Keratinocyte (primary cell): ENCODE measurements around the gene CBX8.

Experiments used
- EZH2 ChIP-seq: IDR thresholded peaks from one replicate; pipeline ENCODE4 v1.6.1; 2012; ENCODE audit warnings: inconsistent platforms, mild to moderate bottlenecking, low read length, moderate library complexity
- TF ChIP-seq, protein P1 (sequence below), 3 experiments: IDR thresholded peaks in 1 of 3; conservative IDR thresholded peaks in 1 of 3; optimal IDR thresholded peaks in 1 of 3; 2 replicates in 2 of 3; 3 replicates in 1 of 3; pipeline versions ENCODE3 to v1.5.1; 2011; ENCODE audit warnings: low read length in 3 of 3, mild to moderate bottlenecking in 3 of 3, moderate library complexity in 2 of 3, control low read depth in 1 of 3, inconsistent platforms in 1 of 3; ENCODE audit not compliant: insufficient read depth in 2 of 3; ENCODE audit errors: extremely low read depth in 1 of 3

DNA sequence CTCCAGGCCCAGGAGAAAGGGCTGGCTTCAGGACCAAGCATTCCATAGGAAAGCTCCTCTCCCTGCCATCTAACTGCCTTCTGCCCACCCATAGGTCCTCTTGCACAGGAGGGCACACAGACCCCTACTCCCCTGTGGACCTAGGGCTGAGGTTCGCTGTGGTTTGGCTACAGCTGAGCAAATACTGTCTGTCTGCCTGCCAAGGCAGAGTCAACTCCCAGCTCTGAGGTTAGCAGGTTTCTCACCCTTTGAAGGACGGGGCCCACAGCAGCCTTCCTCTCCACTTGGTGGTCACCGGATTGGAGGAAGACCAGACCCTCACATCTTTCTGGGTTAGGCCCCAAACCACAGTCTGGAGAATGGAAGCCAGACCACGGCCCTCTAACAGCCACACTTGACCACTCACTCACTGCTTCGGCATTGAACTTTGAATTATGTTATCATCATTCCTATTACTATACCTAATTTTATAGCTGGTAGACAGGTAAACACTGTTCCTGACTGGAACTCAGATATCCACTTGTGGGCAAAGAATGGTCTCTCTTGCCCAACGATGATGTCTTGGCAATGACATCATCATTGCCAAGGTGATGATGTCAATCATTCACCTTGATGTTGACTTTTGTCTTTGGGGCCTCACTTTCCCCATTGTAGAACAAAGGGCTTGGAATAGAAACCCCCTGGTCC, 28.2 kb upstream of the CBX8 start:
- no peak for TF ChIP-seq EZH2
- TF ChIP-seq, protein P1, sequence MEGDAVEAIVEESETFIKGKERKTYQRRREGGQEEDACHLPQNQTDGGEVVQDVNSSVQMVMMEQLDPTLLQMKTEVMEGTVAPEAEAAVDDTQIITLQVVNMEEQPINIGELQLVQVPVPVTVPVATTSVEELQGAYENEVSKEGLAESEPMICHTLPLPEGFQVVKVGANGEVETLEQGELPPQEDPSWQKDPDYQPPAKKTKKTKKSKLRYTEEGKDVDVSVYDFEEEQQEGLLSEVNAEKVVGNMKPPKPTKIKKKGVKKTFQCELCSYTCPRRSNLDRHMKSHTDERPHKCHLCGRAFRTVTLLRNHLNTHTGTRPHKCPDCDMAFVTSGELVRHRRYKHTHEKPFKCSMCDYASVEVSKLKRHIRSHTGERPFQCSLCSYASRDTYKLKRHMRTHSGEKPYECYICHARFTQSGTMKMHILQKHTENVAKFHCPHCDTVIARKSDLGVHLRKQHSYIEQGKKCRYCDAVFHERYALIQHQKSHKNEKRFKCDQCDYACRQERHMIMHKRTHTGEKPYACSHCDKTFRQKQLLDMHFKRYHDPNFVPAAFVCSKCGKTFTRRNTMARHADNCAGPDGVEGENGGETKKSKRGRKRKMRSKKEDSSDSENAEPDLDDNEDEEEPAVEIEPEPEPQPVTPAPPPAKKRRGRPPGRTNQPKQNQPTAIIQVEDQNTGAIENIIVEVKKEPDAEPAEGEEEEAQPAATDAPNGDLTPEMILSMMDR (optimal IDR thresholded peaks at IDR 0.05 in 1 of 3, IDR thresholded peaks at IDR 0.05 in 1 of 3, conservative IDR thresholded peaks at IDR 0.05 in 1 of 3; ENCODE audit: extremely low read depth in 1 of 3, insufficient read depth in 2 of 3, low read length in 3 of 3), result no peak
